ENCODE results near the gene ATXN1.

The ATXN1 gene

GRCh38 chr6:16380220-16380809 lies 380.9 kb downstream of the ATXN1 start:
- no peak for TF ChIP-seq CTCF (IDR thresholded peaks at IDR 0.05)

- TF ChIP-seq CTCF (IDR thresholded peaks at IDR 0.05) = no peak
Observed at GRCh38 chr6:16377470-16377869, 383.8 kb downstream of the ATXN1 start.

- TF ChIP-seq CTCF (IDR thresholded peaks at IDR 0.05) = no peak
Observed at GRCh38 chr6:16375843-16376242, 385.4 kb downstream of the ATXN1 start.

DNA sequence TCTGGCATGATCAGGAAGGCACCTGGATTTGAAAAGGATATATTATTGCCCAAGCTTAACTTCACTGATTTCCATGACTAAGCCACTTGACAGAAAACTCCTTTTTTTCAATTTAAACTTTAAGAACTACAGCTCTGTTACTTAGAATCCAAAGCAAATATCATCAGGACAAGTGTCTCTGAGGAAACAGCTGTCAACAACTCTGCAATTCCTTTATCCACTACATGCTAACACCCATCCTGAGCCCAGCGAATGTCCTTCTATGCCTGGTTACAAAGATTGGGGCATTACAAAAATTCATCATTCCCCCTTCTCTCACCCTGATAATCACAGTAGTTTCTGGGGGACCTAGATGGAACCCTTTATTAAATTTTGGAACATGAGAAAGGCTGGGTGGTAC lies 386.1 kb downstream of the ATXN1 start:
- TF ChIP-seq CTCF (IDR thresholded peaks at IDR 0.05) = no peak

DNA sequence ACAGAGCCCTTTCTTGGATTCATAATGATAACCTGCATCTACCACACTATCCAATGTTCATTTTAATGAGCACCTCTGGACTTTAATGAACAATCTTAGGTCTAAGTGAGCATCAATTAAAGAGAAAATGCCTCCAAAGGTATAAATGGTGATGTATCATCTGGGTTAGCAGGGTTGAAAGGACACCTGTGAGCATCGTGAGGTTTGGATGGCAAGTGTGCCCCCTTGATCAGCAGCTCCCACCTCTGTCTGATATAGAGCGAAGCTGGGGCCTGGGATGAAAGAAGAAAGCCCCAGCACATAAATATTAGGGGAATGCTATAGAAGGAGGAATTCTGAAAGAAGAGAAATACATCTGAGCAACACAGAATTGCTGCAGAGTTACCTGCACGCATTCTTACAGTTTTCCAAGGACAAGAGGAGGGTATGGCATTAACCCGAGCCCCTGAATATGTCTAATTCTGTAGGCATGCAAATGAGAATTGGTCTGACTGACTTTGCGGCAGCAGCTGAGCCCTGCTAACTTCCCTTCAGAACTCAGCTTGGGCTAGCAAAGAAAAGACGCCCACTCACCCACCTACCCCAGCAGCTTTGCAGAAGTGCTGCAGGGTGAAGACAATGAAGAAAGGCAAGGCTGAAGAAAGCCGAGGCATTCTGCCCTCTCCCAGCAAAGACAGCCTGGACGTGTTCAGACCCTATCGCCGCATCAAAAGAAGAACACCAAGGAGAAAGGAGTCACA lies 386.6 kb downstream of the ATXN1 start:
- TF ChIP-seq CTCF (IDR thresholded peaks at IDR 0.05) = no peak

DNA sequence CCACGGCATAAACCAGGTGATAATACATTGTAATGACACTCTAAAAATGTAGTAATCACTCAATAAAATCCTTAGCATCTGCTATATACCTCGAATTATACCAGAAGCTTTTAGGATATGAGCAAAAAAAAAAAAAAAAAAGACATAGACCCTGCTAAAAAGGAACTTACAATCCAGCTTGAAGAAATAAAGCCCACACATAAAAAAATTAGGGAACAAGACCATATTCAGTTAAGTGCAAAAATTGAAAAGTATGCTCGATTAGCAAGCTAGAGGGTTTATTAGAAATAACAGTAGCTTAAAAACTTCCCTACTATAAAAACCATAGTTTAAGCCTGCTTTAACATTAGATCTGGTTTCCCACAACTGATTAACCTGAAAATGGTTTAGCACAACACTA lies 387.2 kb downstream of the ATXN1 start:
- TF ChIP-seq CTCF (IDR thresholded peaks at IDR 0.05) = no peak

DNA sequence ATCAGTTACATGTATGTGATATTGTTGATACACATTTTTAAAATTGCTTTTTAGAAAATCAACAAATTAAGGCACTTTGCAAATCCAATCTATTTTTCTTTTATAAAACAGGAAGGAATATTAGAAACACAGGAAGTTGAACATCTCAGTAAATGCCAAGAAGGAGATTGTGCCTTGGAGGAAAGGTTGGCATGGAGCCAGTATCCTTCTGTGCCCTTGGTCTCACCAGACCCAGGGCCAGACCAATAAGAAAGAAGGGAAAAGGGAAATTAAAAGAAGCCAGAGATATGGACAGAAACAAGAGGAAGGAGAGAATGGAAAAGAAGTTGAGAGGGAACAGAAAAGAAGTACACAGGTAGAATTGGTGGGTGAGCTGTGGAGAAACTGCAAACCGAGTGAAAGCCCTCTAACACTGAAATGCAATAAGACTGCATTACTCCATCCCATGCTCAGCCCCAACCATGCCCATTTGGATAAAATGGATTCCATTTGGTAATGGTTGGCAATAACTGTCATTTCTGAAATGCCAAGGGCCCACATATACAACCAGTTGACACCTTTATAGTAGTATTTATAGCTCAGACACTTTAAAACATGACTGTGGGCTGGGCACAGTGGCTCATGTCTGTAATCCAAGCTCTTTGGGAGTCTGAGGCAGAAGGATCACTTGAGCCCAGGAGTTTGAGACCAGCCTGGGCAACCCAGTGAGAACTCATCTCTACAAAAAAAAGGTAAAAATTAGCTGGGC lies 389.1 kb downstream of the ATXN1 start:
- TF ChIP-seq CTCF (IDR thresholded peaks at IDR 0.05) = no peak
